Fibroblast of peridontal ligament (primary cell): ENCODE measurements around the gene SMU1.
"Not testable (repeated sequence)": the region's sequence is repeated elsewhere in the genome, so short reads cannot be mapped to it uniquely, and the experiment has no call there.

Experiments
- DNase-seq: peaks from one replicate; pipeline ENCODE4 v3.0.0-alpha.2; 2010; ENCODE audit errors: extremely low read depth

SMU1 gene

DNA sequence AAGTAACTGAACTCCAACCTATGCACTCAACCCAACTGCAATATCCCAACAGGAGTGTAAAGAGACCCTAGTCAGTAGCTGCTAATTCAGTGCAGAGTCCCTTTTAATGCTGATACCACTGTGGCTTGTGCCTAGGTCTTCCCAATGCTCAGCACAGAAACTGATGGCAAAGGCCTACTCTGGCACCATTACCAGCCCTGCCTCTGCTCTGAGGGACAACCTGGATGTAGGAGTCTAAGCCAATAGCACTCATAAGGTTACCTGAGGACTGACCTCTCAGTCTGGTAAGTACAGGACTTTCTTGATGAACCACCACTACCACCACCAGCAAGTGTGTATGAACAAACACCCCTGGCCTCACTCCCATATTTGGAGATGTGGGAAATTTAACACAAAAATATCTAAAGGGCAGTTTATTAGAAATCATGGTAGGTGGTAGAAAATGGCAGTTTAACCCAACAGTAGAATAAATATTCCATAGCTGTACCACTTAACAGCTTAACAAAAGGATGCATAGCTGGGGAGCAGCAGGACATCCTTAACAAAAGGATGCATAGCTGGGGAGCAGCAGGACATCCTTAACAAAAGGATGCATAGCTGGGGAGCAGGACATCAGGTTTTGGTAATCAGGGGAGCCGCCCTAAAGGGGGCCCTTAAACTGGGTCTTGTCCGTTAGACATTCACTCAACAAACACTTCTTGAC lies 62.4 kb downstream of the SMU1 start:
- no peak for DNase-seq

DNA sequence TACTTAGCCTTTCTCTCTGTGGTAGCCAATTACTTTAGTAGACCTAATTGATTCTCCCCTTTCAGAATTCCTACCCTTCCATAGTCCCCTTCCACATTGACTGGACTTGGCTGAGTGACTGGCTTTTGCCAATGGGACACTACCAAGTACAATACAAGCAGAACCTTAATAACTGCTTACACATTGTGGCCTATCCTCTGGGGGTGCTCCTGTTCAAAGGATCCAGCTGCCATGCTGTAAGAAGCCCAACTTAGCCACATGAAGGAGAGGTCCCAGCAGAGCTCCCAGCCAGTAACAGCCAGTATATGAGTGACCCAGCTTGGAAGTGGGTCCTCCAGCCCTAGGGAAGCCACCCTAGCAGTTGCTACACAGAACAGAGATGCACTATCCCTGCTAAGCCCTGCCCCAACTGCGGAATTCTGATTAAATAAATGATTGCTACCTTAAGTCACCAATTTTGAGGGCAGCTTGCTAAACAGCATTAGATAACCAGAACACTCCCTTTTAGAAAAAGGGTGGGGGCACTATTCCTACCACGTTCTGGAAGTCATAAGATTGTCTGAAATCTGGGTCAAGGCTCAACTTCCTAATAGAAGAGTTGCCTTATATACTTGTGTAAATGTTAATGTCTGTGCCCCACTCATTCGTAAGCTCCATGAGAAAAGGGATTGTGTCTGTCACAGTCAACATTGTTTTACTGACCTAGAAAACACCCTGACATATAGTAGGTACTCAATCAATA lies 64.0 kb downstream of the SMU1 start:
- no peak for DNase-seq

DNA sequence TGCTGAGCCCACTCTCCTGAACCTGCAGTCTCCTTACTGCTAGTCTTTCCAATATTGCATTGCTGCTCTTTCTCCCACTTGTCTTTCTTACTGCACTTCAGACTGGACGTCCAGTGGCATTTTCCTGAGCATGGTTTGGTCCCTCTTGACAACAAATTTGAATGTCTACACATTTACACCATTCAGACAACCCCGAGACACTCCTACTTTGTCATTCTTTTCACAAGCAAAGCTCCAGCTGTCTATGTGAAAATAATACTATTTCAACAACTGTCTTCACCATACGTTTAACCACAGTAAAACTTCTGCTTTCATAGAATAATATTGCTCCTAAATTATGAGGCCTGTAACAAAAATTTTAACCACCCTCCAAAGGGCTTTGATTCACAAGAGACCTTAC lies 64.6 kb downstream of the SMU1 start:
- DNase-seq = no peak

DNA sequence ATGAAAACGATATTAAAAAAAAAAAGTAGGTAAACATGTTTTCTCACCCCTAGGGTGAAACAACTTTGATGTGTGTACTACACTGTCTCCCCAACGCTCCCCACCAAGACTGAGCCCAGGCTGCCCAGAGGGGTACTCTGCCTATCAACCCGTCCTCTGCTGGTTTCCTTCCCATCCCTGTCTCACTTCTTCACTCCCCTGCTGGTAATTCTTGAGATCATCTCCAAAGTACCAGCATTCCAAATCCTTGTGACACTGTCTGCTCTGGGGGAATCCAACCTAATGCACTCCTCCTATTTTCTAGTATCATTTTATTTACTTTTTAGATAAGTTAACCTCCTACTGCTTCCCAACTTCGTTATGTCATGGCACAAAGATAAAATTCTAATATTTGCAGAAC lies 68.7 kb downstream of the SMU1 start:
- no peak for DNase-seq

DNA sequence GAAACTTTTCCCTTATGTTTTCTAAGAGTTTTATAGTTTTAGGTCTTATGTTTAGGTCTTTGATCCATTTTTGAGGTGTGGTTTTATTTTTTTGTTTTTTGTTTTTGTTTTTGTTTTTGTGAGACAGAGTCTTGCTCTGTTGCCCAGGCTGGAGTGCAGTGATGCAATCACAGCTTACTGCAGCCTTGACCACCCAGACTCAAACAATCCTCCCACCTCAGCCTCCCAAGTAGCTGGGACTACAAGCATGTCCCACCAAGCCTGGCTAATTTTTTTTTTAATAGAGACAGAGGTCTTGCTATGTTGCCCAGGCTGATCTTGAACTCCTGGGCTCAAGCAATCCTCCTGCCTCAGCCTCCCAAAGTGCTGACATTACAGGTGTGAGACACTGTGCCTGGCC lies 71.1 kb downstream of the SMU1 start:
- DNase-seq = not testable (repeated sequence)

DNA sequence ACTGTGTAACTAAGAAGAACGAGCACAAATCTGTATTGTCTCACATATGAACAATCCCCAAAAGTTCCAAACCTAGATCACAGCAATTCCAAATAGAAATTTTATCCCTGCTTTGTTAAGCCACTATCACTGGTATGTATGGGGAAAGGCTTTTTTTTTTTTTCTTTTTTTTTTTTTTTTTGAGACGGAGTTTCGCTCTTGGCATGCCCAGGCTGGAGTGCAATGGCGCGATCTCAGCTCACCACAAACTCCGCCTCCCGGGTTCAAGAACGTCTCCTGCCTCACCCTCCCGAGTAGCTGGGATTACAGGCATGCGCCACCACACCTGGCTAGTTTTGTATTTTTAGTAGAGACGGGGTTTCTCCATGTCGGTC lies 75.8 kb downstream of the SMU1 start:
- peak; percentile 25 for DNase-seq

DNA sequence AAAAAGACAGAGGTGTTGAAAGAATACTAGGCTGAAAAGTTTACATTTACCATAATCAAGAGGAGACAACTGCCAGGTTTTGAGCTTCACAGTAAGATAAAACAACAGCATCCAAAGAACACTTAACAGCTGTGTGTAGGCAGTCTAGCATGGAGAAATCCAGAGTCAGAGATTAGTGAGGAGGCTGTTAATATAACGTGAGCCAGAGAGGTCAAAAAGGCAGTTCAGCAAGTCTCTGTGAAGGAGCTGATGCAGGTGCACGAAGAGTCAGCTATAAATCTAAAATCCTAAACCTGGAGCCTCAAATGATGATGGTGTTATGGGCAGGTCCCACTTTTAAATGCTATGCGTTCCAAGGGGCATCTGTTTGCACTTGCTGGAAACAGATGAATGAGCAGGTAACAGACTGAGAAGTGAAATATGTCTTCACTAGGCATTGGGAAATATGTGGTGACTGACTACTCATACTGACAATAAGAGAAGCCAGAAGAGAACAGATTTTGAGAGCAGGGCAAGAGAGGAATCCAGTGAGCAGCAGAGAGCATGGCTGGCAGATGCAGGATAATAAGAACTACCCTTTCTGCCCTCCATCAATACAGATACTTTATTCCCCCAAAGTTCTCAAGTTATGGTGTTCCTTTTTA lies 83.8 kb downstream of the SMU1 start:
- DNase-seq = no peak

DNA sequence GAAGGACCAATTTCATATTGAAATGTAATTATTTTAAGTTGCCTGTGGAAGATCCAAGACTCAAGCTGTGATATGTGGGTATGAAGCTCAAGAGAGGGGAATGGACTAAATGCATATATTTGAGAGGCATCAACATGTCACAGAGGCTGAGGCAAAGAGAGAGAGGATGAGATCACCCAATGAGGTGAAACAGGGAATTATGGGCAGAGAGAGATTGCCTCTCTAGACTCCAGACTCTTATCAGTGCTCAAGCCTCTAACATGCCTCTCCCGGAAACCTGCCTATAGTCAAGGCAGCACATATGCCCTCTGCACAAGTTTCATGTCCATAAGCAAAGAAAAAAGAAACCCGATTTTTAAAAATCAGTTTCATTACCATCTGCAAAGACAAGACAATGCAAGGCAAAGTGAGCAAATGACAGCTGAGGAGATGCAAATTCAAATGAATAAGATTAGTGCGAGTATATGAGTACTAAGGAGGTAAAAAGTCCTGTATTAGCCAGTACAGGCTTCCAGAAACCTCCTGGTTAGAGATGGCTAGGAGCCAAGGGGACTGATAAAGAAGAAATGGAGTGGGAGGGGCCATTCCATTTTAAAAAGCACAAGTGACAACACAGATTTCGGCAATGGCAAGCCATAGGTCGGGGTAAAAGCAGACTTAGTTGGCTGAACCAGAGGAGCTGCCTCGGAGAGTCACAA lies 84.4 kb downstream of the SMU1 start:
- no peak for DNase-seq
